GF-D8 (cell line): Measurements from ENCODE around the gene CRACR2A.

Experiments
- DNase-seq: peaks from one replicate; lab custom pipeline; 2025; lab: John Stamatoyannopoulos, UW

CRACR2A gene

GRCh38 chr12:3684449-3685051 lies 68.4 kb downstream of the CRACR2A start:
- DNase-seq: no peak

- DNase-seq: no peak
These were observed 69.2 kb downstream of the CRACR2A start for GRCh38 chr12:3683670-3684069.

GRCh38 chr12:3681595-3682061 lies 71.3 kb downstream of the CRACR2A start:
- DNase-seq: no peak

GRCh38 chr12:3680919-3681594 lies 71.9 kb downstream of the CRACR2A start:
- no peak for DNase-seq

GRCh38 chr12:3679831-3680230 lies 73.1 kb downstream of the CRACR2A start:
- DNase-seq: no peak

- DNase-seq: no peak
These were observed 75.3 kb downstream of the CRACR2A start for GRCh38 chr12:3677609-3678008.

- no peak for DNase-seq
These were observed 78.8 kb downstream of the CRACR2A start for GRCh38 chr12:3673981-3674708.

- no peak for DNase-seq
These were observed 80.8 kb downstream of the CRACR2A start for GRCh38 chr12:3672113-3672509.

GRCh38 chr12:3671330-3672112 lies 81.4 kb downstream of the CRACR2A start:
- DNase-seq: no peak

- no peak for DNase-seq
These were observed 82.8 kb downstream of the CRACR2A start for GRCh38 chr12:3670083-3670620.

- DNase-seq: no peak
These were observed 83.3 kb downstream of the CRACR2A start for GRCh38 chr12:3669594-3669993.

GRCh38 chr12:3668479-3669165 lies 84.3 kb downstream of the CRACR2A start:
- no peak for DNase-seq

GRCh38 chr12:3667485-3667884 lies 85.4 kb downstream of the CRACR2A start:
- no peak for DNase-seq

- no peak for DNase-seq
These were observed 86.5 kb downstream of the CRACR2A start for GRCh38 chr12:3666441-3666840.

GRCh38 chr12:3662521-3662921 lies 90.4 kb downstream of the CRACR2A start:
- DNase-seq: no peak

- no peak for DNase-seq
These were observed 91.9 kb downstream of the CRACR2A start for GRCh38 chr12:3661028-3661427.

- DNase-seq: no peak
These were observed 94.4 kb downstream of the CRACR2A start for GRCh38 chr12:3658327-3659163.

- DNase-seq: no peak
These were observed 95.8 kb downstream of the CRACR2A start for GRCh38 chr12:3656946-3657622.

- no peak for DNase-seq
These were observed 97.5 kb downstream of the CRACR2A start for GRCh38 chr12:3655328-3655900.
